ENCODE results near the gene LKAAEAR1. TPM values are rescaled to one million over a fixed set of nuclear protein-coding genes. Genes with fewer than 3 reads are reported as not detected.

LKAAEAR1 gene
- total and polyA plus RNA-seq, 2 of the 13 experiments (the other 11 are each of a cell fraction or from before 2014, with no cell fraction given) = not detected

GRCh38 chr20:64038565-64039292, 45.5 kb downstream of the LKAAEAR1 start (continued):
- TF ChIP-seq BRD4 (CRISPR knock-in tag; IDR thresholded peaks at IDR 0.05) (no peak), GATA4 (IDR thresholded peaks at IDR 0.05; ENCODE audit: borderline replicate concordance, low read depth) (no peak), TP53 (CRISPR knock-in tag; conservative IDR thresholded peaks at IDR 0.05) (no peak), NFE2L1 (CRISPR knock-in tag; IDR thresholded peaks at IDR 0.05; ENCODE audit: borderline replicate concordance) (no peak), NFKBIZ (CRISPR knock-in tag; IDR thresholded peaks at IDR 0.05) (no peak), KMT2B (CRISPR knock-in tag; IDR thresholded peaks at IDR 0.05) (no peak), ZNF10 (CRISPR knock-in tag; IDR thresholded peaks at IDR 0.05; ENCODE audit: borderline replicate concordance, low read depth) (no peak), RBM39 (IDR thresholded peaks at IDR 0.05; ENCODE audit: low read depth, low read length, poor library complexity, severe bottlenecking) (no peak), ISL2 (CRISPR knock-in tag; IDR thresholded peaks at IDR 0.05) (no peak), SRSF9 (IDR thresholded peaks at IDR 0.05; ENCODE audit: borderline replicate concordance, insufficient read depth, low read depth, low read length, poor library complexity, severe bottlenecking) (no peak), ZNF720 (CRISPR knock-in tag; IDR thresholded peaks at IDR 0.05) (no peak), ZNF710 (CRISPR knock-in tag; IDR thresholded peaks at IDR 0.05; ENCODE audit: borderline replicate concordance) (no peak), SAFB2 (CRISPR knock-in tag; IDR thresholded peaks at IDR 0.05; ENCODE audit: borderline replicate concordance, low read depth) (no peak), ZNF468 (CRISPR knock-in tag; IDR thresholded peaks at IDR 0.05) (no peak)
- TF ChIP-seq, protein P1, sequence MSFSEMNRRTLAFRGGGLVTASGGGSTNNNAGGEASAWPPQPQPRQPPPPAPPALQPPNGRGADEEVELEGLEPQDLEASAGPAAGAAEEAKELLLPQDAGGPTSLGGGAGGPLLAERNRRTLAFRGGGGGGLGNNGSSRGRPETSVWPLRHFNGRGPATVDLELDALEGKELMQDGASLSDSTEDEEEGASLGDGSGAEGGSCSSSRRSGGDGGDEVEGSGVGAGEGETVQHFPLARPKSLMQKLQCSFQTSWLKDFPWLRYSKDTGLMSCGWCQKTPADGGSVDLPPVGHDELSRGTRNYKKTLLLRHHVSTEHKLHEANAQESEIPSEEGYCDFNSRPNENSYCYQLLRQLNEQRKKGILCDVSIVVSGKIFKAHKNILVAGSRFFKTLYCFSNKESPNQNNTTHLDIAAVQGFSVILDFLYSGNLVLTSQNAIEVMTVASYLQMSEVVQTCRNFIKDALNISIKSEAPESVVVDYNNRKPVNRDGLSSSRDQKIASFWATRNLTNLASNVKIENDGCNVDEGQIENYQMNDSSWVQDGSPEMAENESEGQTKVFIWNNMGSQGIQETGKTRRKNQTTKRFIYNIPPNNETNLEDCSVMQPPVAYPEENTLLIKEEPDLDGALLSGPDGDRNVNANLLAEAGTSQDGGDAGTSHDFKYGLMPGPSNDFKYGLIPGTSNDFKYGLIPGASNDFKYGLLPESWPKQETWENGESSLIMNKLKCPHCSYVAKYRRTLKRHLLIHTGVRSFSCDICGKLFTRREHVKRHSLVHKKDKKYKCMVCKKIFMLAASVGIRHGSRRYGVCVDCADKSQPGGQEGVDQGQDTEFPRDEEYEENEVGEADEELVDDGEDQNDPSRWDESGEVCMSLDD (CRISPR knock-in tag; IDR thresholded peaks at IDR 0.05; ENCODE audit: borderline replicate concordance) = no peak
- TF ChIP-seq, protein P2, sequence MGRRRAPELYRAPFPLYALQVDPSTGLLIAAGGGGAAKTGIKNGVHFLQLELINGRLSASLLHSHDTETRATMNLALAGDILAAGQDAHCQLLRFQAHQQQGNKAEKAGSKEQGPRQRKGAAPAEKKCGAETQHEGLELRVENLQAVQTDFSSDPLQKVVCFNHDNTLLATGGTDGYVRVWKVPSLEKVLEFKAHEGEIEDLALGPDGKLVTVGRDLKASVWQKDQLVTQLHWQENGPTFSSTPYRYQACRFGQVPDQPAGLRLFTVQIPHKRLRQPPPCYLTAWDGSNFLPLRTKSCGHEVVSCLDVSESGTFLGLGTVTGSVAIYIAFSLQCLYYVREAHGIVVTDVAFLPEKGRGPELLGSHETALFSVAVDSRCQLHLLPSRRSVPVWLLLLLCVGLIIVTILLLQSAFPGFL (CRISPR knock-in tag; IDR thresholded peaks at IDR 0.05) = no peak
- TF ChIP-seq, protein P3, sequence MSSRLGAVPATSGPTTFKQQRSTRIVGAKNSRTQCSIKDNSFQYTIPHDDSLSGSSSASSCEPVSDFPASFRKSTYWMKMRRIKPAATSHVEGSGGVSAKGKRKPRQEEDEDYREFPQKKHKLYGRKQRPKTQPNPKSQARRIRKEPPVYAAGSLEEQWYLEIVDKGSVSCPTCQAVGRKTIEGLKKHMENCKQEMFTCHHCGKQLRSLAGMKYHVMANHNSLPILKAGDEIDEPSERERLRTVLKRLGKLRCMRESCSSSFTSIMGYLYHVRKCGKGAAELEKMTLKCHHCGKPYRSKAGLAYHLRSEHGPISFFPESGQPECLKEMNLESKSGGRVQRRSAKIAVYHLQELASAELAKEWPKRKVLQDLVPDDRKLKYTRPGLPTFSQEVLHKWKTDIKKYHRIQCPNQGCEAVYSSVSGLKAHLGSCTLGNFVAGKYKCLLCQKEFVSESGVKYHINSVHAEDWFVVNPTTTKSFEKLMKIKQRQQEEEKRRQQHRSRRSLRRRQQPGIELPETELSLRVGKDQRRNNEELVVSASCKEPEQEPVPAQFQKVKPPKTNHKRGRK (CRISPR knock-in tag; IDR thresholded peaks at IDR 0.05) = no peak
- TF ChIP-seq, protein P4, sequence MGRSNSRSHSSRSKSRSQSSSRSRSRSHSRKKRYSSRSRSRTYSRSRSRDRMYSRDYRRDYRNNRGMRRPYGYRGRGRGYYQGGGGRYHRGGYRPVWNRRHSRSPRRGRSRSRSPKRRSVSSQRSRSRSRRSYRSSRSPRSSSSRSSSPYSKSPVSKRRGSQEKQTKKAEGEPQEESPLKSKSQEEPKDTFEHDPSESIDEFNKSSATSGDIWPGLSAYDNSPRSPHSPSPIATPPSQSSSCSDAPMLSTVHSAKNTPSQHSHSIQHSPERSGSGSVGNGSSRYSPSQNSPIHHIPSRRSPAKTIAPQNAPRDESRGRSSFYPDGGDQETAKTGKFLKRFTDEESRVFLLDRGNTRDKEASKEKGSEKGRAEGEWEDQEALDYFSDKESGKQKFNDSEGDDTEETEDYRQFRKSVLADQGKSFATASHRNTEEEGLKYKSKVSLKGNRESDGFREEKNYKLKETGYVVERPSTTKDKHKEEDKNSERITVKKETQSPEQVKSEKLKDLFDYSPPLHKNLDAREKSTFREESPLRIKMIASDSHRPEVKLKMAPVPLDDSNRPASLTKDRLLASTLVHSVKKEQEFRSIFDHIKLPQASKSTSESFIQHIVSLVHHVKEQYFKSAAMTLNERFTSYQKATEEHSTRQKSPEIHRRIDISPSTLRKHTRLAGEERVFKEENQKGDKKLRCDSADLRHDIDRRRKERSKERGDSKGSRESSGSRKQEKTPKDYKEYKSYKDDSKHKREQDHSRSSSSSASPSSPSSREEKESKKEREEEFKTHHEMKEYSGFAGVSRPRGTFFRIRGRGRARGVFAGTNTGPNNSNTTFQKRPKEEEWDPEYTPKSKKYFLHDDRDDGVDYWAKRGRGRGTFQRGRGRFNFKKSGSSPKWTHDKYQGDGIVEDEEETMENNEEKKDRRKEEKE (IDR thresholded peaks at IDR 0.05) = no peak

Data from HepG2 (cell line).